Activated T-cell treated with anti-CD3 and anti-CD28 coated beads for 4 hours (primary cell): Measurements from ENCODE around the gene GNB5.
"Not testable (repeated sequence)": the region's sequence is repeated elsewhere in the genome, so short reads cannot be mapped to it uniquely, and the experiment has no call there.

Source experiments
- DNase-seq: peaks from one replicate; pipeline ENCODE4 v3.0.0-alpha.2; 2020

GNB5 gene

DNA sequence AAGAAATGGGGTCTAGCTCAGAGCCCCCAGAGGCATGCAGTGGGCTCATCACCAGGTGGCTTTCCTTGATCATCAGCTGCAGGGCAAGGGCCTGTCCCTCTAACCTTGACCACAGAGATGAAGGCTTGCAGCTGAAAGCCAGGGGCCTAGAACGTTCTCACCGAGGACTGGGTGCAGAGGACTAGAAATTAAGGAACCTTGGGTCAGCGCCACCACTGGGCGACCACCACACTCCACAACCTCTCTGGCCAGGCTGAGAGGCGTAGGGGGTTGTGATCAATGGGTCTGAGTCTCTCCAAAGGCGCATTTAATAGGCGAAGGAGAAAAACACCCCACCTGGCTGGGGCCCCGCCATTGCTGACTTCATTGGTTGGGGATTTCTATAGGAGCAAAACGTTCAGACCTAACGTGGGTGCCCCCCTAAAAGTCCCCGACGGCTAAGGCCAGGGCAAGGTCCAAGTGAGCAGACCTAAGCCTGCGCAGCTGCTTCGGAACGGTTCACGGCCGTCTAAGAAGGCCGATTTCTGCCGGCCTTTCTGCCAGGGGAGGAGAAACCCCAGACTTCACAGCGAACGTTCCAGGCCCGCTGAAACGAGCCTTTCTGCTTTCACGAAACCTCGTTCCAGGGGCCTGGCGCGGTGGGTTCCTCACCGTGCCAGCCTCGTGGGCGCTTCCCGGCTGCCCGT lies 79.5 kb downstream of the GNB5 start:
- no peak for DNase-seq

GRCh38 chr15:52109559-52110451 lies 81.4 kb downstream of the GNB5 start:
- DNase-seq, result no peak

DNA sequence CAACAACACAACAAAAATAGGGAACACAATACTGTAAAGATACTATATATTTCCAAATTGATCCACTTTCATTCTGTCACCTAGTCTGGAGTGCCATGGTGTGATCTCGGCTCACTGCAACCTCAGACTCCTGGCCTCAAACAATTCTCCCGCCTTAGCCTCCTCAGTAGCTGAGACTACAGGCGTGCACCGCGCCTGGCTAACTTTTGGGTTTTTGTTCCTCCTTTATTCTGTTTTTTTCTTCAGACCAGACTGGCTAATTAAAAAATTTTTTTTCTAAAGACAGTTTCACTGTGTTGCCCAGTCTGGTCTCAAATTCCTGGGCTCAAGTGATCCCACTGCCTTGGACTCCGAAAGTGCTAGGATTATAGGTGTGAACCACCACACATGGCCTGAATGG lies 84.0 kb downstream of the GNB5 start:
- no peak for DNase-seq

- DNase-seq, result no peak
These were observed 84.6 kb downstream of the GNB5 start for GRCh38 chr15:52106641-52107040.

DNA sequence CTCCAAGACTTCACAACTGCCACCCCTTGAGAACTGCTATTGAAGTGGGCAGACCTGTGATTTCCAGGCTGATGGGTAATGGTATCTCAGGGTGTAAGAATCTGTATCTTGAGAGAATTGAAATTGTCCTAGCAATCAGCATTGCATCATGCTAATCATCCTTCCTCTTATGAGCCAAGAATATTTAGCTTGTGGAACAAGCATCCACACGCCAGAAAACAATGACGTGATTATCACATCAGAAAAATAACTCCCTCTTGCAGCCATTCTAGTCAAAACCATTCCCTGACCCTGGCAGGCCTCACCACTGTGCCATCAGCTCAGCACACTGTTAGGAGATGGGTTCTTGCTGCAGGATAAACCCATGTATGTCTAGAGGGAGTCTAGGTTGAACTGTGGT lies 85.3 kb downstream of the GNB5 start:
- no peak for DNase-seq

DNA sequence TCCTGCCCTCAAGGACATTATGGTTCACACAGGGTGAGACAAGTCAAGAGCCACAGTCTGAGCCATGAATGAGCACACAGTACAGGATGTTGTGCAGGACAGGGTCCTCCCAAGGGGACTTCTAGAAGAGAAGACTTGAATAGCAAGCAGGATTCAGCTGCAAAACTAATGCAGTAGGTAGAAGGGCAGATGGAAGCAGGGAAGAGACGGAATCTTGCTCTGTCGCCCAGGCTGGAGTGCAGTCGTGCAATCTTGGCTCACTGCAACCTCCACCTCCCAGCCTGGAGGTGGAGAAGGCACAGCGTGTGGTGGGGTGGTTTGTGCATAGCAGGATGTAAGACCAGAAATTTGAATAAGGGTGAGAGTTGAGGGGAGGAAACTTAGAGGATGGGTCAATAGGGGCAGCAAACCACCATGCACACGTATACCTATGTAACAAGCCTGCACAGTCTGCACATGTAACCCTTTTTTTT lies 86.6 kb downstream of the GNB5 start:
- no peak for DNase-seq

GRCh38 chr15:52103217-52104207 lies 87.7 kb downstream of the GNB5 start:
- no peak for DNase-seq

- DNase-seq, result no peak
These were observed 88.7 kb downstream of the GNB5 start for GRCh38 chr15:52102463-52102862.

GRCh38 chr15:52101542-52102323 lies 89.5 kb downstream of the GNB5 start:
- no peak for DNase-seq

GRCh38 chr15:52100807-52101442 lies 90.3 kb downstream of the GNB5 start:
- DNase-seq, result no peak

DNA sequence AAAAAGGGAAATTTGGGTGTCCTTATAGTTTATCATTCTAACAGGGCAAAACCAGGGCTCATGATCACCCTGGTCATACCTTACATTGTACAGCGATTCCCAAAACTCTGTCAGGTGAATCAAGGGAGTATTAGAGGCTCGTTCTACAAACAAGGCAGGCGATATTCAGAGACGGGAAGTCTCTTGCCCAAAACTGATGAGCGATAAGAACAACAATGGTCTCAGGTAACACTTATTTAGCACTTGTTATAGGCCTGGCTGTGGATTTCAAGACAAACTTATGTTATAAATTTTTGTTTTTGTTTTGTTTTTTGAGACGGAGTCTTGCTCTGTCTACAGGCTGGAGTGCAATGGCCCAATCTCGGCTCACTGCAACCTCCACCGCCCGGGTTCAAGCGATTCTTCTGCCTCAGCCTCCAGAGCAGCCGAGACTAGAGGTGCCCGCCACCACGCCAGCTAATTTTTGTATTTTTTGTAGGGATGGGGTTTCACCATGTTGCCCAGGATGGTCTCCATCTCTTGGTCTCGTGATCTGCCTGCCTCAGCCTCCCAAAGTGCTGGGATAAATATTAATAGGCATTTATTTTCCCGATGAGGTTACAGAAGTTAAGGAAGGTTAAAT lies 91.4 kb downstream of the GNB5 start:
- no peak for DNase-seq

DNA sequence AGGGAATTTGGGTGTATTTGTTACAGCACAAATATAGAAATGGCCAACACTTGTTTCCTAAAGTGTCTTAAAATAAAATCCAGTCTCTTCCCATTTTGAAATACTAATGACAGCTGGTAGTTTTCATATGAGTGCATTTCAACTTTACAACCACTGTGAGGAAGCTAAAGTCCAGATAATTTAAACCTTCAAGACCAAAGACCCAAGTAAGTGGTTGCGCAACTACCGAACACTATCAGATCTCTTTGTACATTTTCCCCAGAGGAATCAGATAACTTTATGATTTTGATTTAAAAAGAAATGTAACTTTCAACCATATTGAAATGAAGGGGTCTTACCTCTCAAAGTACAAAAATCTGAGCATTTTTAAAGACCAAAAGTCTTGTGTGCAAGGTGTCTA lies 92.9 kb downstream of the GNB5 start:
- DNase-seq, result no peak

- DNase-seq, result no peak
These were observed 94.0 kb downstream of the GNB5 start for GRCh38 chr15:52097180-52097579.

GRCh38 chr15:52096536-52096935 lies 94.7 kb downstream of the GNB5 start:
- not testable (repeated sequence) for DNase-seq

- no peak for DNase-seq
These were observed 95.5 kb downstream of the GNB5 start for GRCh38 chr15:52095597-52096262.

DNA sequence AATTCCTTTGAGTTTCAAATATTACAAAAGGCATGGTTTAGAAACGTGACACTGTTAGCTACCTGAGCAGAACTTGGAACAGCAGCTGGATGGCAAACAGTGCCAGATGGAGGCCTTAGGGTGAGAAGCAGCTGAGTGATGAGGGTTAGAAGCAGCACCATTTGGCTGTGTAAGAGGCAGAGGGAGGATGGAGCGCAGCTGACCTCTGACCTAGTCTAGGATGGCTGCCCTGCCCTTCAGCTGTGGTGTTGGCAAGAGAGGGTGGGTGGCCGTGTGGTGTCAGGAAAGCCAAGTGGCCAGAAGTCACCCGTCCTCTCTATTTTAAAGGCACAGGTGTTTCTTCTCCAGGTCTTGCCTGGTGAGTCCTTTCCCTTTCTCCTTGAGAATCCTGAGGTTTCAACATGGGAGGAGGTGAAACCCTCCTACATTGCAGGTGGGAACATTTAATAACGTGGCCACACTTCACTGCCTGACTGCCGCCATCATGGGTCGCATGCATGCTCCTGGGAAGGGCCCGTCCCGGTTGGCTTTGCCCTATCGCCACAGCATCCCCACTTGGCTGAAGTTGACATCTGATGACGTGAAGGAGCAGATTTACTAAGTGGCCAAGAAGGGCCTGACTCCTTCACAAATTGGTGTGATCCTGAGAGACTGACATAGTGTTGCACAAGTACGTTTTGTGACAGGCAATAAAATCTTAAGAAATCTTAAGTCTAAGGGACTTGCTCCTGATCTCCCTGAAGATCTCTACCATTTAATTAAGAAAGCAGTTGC lies 96.2 kb downstream of the GNB5 start:
- no peak for DNase-seq

- DNase-seq, result no peak
These were observed 97.4 kb downstream of the GNB5 start for GRCh38 chr15:52093539-52094510.

DNA sequence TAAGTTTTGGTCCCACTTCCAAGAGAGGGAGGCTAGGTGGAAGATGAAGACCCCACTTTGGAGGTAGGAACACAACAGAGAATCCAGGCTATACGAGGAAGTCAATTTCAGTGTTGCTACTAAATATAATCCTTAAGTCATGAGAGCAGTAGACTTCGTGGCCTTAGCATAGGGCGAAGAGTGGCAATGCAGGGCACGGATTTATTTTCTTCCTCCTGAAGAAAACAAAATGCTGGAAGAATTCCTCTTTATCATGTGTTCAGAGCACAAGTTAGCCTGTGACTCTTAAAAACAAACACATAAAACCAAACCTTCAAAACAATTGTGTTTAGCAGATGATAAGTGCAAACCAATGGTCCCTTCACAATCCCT lies 98.0 kb downstream of the GNB5 start:
- no peak for DNase-seq

DNA sequence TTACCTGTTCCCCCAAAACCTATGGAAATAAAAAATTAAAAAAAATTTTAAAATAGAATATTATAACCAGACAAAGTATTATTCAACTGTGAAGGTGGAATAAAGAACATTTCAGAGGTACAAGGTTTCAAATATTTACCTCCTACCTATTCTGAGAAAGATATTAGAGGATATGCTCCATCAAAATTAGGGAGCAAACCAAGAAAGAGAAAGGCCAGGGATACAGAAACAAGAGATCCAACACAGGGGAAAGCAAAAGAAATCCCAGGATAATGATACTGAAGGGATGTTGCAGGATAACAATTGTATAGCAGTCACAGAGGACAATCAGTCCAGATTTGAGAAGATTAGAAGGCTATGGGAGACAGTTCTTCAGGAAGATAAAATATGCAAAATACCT lies 101.0 kb downstream of the GNB5 start:
- no peak for DNase-seq
